ENCODE data around the gene ZMYND19.

Gene ZMYND19

GRCh38 chr9:137564817-137565411 is 25.4 kb downstream of the ZMYND19 start:
- no peak overlapping the region for H2BK12ac ChIP-seq (ENCODE audit: low read length)

GRCh38 chr9:137564134-137564533 is 26.2 kb downstream of the ZMYND19 start:
- H3K23ac ChIP-seq (ENCODE audit: low read depth, low read length, poor library complexity), result no peak overlapping the region
- no peak overlapping the region for H2BK15ac ChIP-seq (ENCODE audit: low read length)
- H2AFZ ChIP-seq (ENCODE audit: low read length), result no peak overlapping the region
- no peak overlapping the region for H2BK5ac ChIP-seq (ENCODE audit: low read length)
- no peak overlapping the region for H3K18ac ChIP-seq (ENCODE audit: low read length)
- H4K91ac ChIP-seq (ENCODE audit: low read depth, low read length, poor library complexity), result no peak overlapping the region
- no CpG with 5 or more reads among the region's 10 CpGs for WGBS, 2 donors (ENCODE audit: extremely low coverage in 2 of 2, insufficient read length in 2 of 2, insufficient replicate concordance in 1 of 2)
- H3K27ac ChIP-seq (replicated peaks; ENCODE audit: low read length), result no peak overlapping the region
- no peaks in the 10 kb centered on the region for H3K4me1 ChIP-seq (ENCODE audit: control insufficient read depth in 2 of 2, insufficient read depth in 1 of 2, low read depth in 1 of 2, low read length in 2 of 2)
- H3K4me3 ChIP-seq (ENCODE audit: low read length in 2 of 2), result peak overlapping the region in 1 of 2 donors; percentile 43
- H4K8ac ChIP-seq (ENCODE audit: low read depth, low read length), result no peak overlapping the region
- H2BK120ac ChIP-seq (ENCODE audit: low read depth, low read length), result no peak overlapping the region
- no peak overlapping the region for H3K4ac ChIP-seq (ENCODE audit: low read length)
- no peak overlapping the region for H3K14ac ChIP-seq (ENCODE audit: low read length)
- H3K36me3 ChIP-seq (replicated peaks in 1 of 2; ENCODE audit: control insufficient read depth in 2 of 2, insufficient read depth in 2 of 2, low read length in 2 of 2), result peaks cover 25 to 55% of the 10 kb centered on the region in 2 donors
- no peak overlapping the region for H3K4me2 ChIP-seq (ENCODE audit: insufficient read depth, low read length, poor library complexity, severe bottlenecking)
- H3K9ac ChIP-seq (ENCODE audit: low read depth, low read length, poor library complexity), result no peak overlapping the region
- H3K9me3 ChIP-seq (replicated peaks in 1 of 2; ENCODE audit: control insufficient read depth in 2 of 2, insufficient read depth in 1 of 2, low read depth in 1 of 2, low read length in 2 of 2), result peaks cover 0 to 2% of the 10 kb centered on the region in 2 donors
- no peak for DNase-seq (ENCODE audit: low spot score)
- no peak overlapping the region for H2BK12ac ChIP-seq (ENCODE audit: low read length)
- H2AK5ac ChIP-seq (ENCODE audit: low read depth, low read length), result no peak overlapping the region
- H3K79me1 ChIP-seq (ENCODE audit: low read depth, low read length), result peaks cover 3% of the 10 kb centered on the region
- H3K27me3 ChIP-seq (ENCODE audit: control insufficient read depth in 3 of 3, insufficient read depth in 3 of 3, low read depth in 1 of 3, low read length in 3 of 3), result no peaks in the 10 kb centered on the region

More at GRCh38 chr9:137564817-137565411, 25.4 kb downstream of the ZMYND19 start:
- H2BK15ac ChIP-seq (ENCODE audit: low read length), result no peak overlapping the region
- no peak for DNase-seq (ENCODE audit: low spot score)
- H3K18ac ChIP-seq (ENCODE audit: low read length), result no peak overlapping the region
- H2AK5ac ChIP-seq (ENCODE audit: low read depth, low read length), result no peak overlapping the region
- H3K36me3 ChIP-seq (replicated peaks in 1 of 2; ENCODE audit: control insufficient read depth in 2 of 2, insufficient read depth in 2 of 2, low read length in 2 of 2), result peaks cover 25 to 49% of the 10 kb centered on the region in 2 donors
- no peak overlapping the region for H4K91ac ChIP-seq (ENCODE audit: low read depth, low read length, poor library complexity)
- H3K9me3 ChIP-seq (replicated peaks in 1 of 2; ENCODE audit: control insufficient read depth in 2 of 2, insufficient read depth in 1 of 2, low read depth in 1 of 2, low read length in 2 of 2), result peaks cover 0 to 2% of the 10 kb centered on the region in 2 donors
- H3K23ac ChIP-seq (ENCODE audit: low read depth, low read length, poor library complexity), result no peak overlapping the region
- no peak overlapping the region for H3K9ac ChIP-seq (ENCODE audit: low read depth, low read length, poor library complexity)
- no peak overlapping the region for H2BK120ac ChIP-seq (ENCODE audit: low read depth, low read length)
- H3K4ac ChIP-seq (ENCODE audit: low read length), result no peak overlapping the region
- H2AFZ ChIP-seq (ENCODE audit: low read length), result no peak overlapping the region
- H4K8ac ChIP-seq (ENCODE audit: low read depth, low read length), result no peak overlapping the region
- no peak overlapping the region for H3K27ac ChIP-seq (replicated peaks; ENCODE audit: low read length)
- H3K27me3 ChIP-seq (ENCODE audit: control insufficient read depth in 3 of 3, insufficient read depth in 3 of 3, low read depth in 1 of 3, low read length in 3 of 3), result no peaks in the 10 kb centered on the region
- peaks cover 5% of the 10 kb centered on the region for H3K79me1 ChIP-seq (ENCODE audit: low read depth, low read length)
- H3K4me1 ChIP-seq (ENCODE audit: control insufficient read depth in 2 of 2, insufficient read depth in 1 of 2, low read depth in 1 of 2, low read length in 2 of 2), result no peaks in the 10 kb centered on the region
- no peak overlapping the region for H3K14ac ChIP-seq (ENCODE audit: low read length)
- no peak overlapping the region for H3K4me3 ChIP-seq (ENCODE audit: low read length in 2 of 2)
- H2BK5ac ChIP-seq (ENCODE audit: low read length), result no peak overlapping the region
- no peak overlapping the region for H3K4me2 ChIP-seq (ENCODE audit: insufficient read depth, low read length, poor library complexity, severe bottlenecking)
- no CpG with 5 or more reads among the region's 18 CpGs for WGBS, 2 donors (ENCODE audit: extremely low coverage in 2 of 2, insufficient read length in 2 of 2, insufficient replicate concordance in 1 of 2)

GRCh38 chr9:137558127-137558526 is 32.2 kb downstream of the ZMYND19 start:
- H2BK120ac ChIP-seq (ENCODE audit: low read depth, low read length), result no peak overlapping the region
- no peak overlapping the region for H2AFZ ChIP-seq (ENCODE audit: low read length)
- H3K9me3 ChIP-seq (replicated peaks in 1 of 2; ENCODE audit: control insufficient read depth in 2 of 2, insufficient read depth in 1 of 2, low read depth in 1 of 2, low read length in 2 of 2), result peaks cover 0 to 2% of the 10 kb centered on the region in 2 donors
- H3K9ac ChIP-seq (ENCODE audit: low read depth, low read length, poor library complexity), result no peak overlapping the region
- no peak overlapping the region for H3K18ac ChIP-seq (ENCODE audit: low read length)
- no peak overlapping the region for H3K4me3 ChIP-seq (ENCODE audit: low read length in 2 of 2)
- no peak overlapping the region for H3K4me2 ChIP-seq (ENCODE audit: insufficient read depth, low read length, poor library complexity, severe bottlenecking)
- DNase-seq (ENCODE audit: low spot score), result no peak
- H3K4me1 ChIP-seq (ENCODE audit: control insufficient read depth in 2 of 2, insufficient read depth in 1 of 2, low read depth in 1 of 2, low read length in 2 of 2), result no peaks in the 10 kb centered on the region
- no CpG with 5 or more reads among the region's 4 CpGs for WGBS, 2 donors (ENCODE audit: extremely low coverage in 2 of 2, insufficient read length in 2 of 2, insufficient replicate concordance in 1 of 2)
- H2BK12ac ChIP-seq (ENCODE audit: low read length), result no peak overlapping the region
- H3K4ac ChIP-seq (ENCODE audit: low read length), result no peak overlapping the region
- H4K8ac ChIP-seq (ENCODE audit: low read depth, low read length), result no peak overlapping the region
- peaks cover 33 to 76% of the 10 kb centered on the region in 2 donors for H3K36me3 ChIP-seq (replicated peaks in 1 of 2; ENCODE audit: control insufficient read depth in 2 of 2, insufficient read depth in 2 of 2, low read length in 2 of 2)
- H3K14ac ChIP-seq (ENCODE audit: low read length), result no peak overlapping the region
- no peak overlapping the region for H2BK5ac ChIP-seq (ENCODE audit: low read length)
- no peak overlapping the region for H2BK15ac ChIP-seq (ENCODE audit: low read length)
- H3K27me3 ChIP-seq (ENCODE audit: control insufficient read depth in 3 of 3, insufficient read depth in 3 of 3, low read depth in 1 of 3, low read length in 3 of 3), result no peaks in the 10 kb centered on the region
- no peak overlapping the region for H2AK5ac ChIP-seq (ENCODE audit: low read depth, low read length)
- H3K27ac ChIP-seq (replicated peaks; ENCODE audit: low read length), result no peak overlapping the region
- no peak overlapping the region for H3K23ac ChIP-seq (ENCODE audit: low read depth, low read length, poor library complexity)
- peaks cover 2% of the 10 kb centered on the region for H3K79me1 ChIP-seq (ENCODE audit: low read depth, low read length)
- no peak overlapping the region for H4K91ac ChIP-seq (ENCODE audit: low read depth, low read length, poor library complexity)

- Histone ChIP-seq H2BK120ac (ENCODE audit: low read depth, low read length) (no peak overlapping the region), H2BK5ac (ENCODE audit: low read length) (no peak overlapping the region), H3K27ac (replicated peaks; ENCODE audit: low read length) (no peak overlapping the region), H3K18ac (ENCODE audit: low read length) (no peak overlapping the region), H3K4me3 (ENCODE audit: low read length in 2 of 2) (peak overlapping the region in 1 of 2 donors; percentile 12), H3K23ac (ENCODE audit: low read depth, low read length, poor library complexity) (no peak overlapping the region), H3K79me1 (ENCODE audit: low read depth, low read length) (peaks cover 5% of the 10 kb centered on the region), H3K4ac (ENCODE audit: low read length) (no peak overlapping the region), H3K9me3 (replicated peaks in 1 of 2; ENCODE audit: control insufficient read depth in 2 of 2, insufficient read depth in 1 of 2, low read depth in 1 of 2, low read length in 2 of 2) (peaks cover 0 to 2% of the 10 kb centered on the region in 2 donors), H2BK12ac (ENCODE audit: low read length) (no peak overlapping the region), H2AK5ac (ENCODE audit: low read depth, low read length) (no peak overlapping the region), H3K14ac (ENCODE audit: low read length) (no peak overlapping the region), H3K4me1 (ENCODE audit: control insufficient read depth in 2 of 2, insufficient read depth in 1 of 2, low read depth in 1 of 2, low read length in 2 of 2) (peaks cover 2 to 5% of the 10 kb centered on the region in 2 donors), H3K36me3 (replicated peaks in 1 of 2; ENCODE audit: control insufficient read depth in 2 of 2, insufficient read depth in 2 of 2, low read length in 2 of 2) (peaks cover 32 to 68% of the 10 kb centered on the region in 2 donors), H3K27me3 (ENCODE audit: control insufficient read depth in 3 of 3, insufficient read depth in 3 of 3, low read depth in 1 of 3, low read length in 3 of 3) (no peaks in the 10 kb centered on the region), H2BK15ac (ENCODE audit: low read length) (no peak overlapping the region), H3K9ac (ENCODE audit: low read depth, low read length, poor library complexity) (no peak overlapping the region), H4K8ac (ENCODE audit: low read depth, low read length) (no peak overlapping the region), H2AFZ (ENCODE audit: low read length) (no peak overlapping the region), H4K91ac (ENCODE audit: low read depth, low read length, poor library complexity) (no peak overlapping the region), H3K4me2 (ENCODE audit: insufficient read depth, low read length, poor library complexity, severe bottlenecking) (no peak overlapping the region)
- DNase-seq (ENCODE audit: low spot score), result no peak
- WGBS, 2 donors (ENCODE audit: extremely low coverage in 2 of 2, insufficient read length in 2 of 2, insufficient replicate concordance in 1 of 2), result no CpG with 5 or more reads among the region's 24 CpGs
Measured at GRCh38 chr9:137556069-137556838, 34.1 kb downstream of the ZMYND19 start.
